NT2/D1 (cell line): ENCODE results near the gene SEMG1.

Experiments used
- DNase-seq: peaks from one replicate; pipeline ENCODE4 v3.0.0-alpha.2; 2011; ENCODE audit warnings: low read depth, low spot score
- H3K27me3 ChIP-seq: 2 replicates; pipeline ENCODE4 v1.6.0; 2011; ENCODE audit warnings: mild to moderate bottlenecking; ENCODE audit not compliant: insufficient read length, insufficient read depth
- H3K36me3 ChIP-seq: 2 replicates; pipeline ENCODE4 v1.6.1; 2011; ENCODE audit warnings: mild to moderate bottlenecking, low read length, mixed read lengths; ENCODE audit not compliant: insufficient read depth, insufficient read length
- H3K4me1 ChIP-seq: 2 replicates; pipeline ENCODE4 v1.5.1; 2011; ENCODE audit not compliant: insufficient read depth, insufficient read length
- H3K4me3 ChIP-seq: 2 replicates; pipeline ENCODE4 v1.5.1; 2011; ENCODE audit warnings: low read depth; ENCODE audit not compliant: insufficient read length
- H3K9ac ChIP-seq: 2 replicates; pipeline ENCODE4 v1.6.0; 2011; ENCODE audit warnings: low read depth; ENCODE audit not compliant: insufficient read length
- H3K9me3 ChIP-seq: 2 replicates; pipeline ENCODE4 v1.5.1; 2011; ENCODE audit warnings: mild to moderate bottlenecking, low read length; ENCODE audit not compliant: insufficient read depth
- SUZ12 ChIP-seq: IDR thresholded peaks from 2 replicates; pipeline ENCODE4 v1.6.1; 2011; ENCODE audit not compliant: insufficient read length, insufficient read depth; ENCODE audit errors: extremely low read depth
- YY1 ChIP-seq: IDR thresholded peaks from 2 replicates; pipeline ENCODE4 v1.6.1; 2011; ENCODE audit not compliant: insufficient read length, insufficient read depth
- ZNF274 ChIP-seq: IDR thresholded peaks from 2 replicates; pipeline ENCODE4 v1.6.1; 2011; ENCODE audit warnings: mild to moderate bottlenecking, low read depth, low read length

The SEMG1 gene

GRCh38 chr20:45248609-45249008 lies 41.8 kb downstream of the SEMG1 start:
- H3K4me1 ChIP-seq = no peaks in the 10 kb centered on the region
- no peak for DNase-seq
- H3K27me3 ChIP-seq = no peaks in the 10 kb centered on the region
- no peaks in the 10 kb centered on the region for H3K9me3 ChIP-seq
- TF ChIP-seq SUZ12 (no peak), YY1 (no peak)
- H3K9ac ChIP-seq = no peak overlapping the region
- no peaks in the 10 kb centered on the region for H3K36me3 ChIP-seq
- no peak overlapping the region for H3K4me3 ChIP-seq

GRCh38 chr20:45251884-45252560 lies 45.2 kb downstream of the SEMG1 start:
- Histone ChIP-seq H3K27me3 (no peaks in the 10 kb centered on the region), H3K9ac (no peak overlapping the region), H3K4me3 (no peak overlapping the region), H3K9me3 (no peaks in the 10 kb centered on the region), H3K4me1 (no peaks in the 10 kb centered on the region), H3K36me3 (no peaks in the 10 kb centered on the region)
- TF ChIP-seq YY1 (no peak), SUZ12 (no peak), ZNF274 (no peak)
- no peak for DNase-seq

DNA sequence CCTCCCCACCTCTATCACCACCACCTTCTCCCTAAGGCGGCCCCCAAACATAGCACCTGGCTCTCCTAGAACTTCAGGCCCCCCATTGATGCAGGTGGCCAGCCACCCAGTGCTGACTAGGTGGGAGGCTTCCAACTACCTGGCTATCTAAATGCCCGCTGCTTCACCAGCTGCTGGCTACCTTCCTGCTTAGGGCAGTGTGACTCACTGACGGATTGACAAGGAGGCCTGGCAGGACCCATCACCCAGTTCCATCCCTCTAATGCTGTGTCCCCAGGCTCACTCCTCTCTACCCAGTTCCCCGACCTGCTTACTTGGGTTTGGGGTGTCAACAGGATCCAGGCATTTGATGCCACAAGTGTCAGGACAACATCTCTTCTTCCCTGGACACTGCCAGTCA lies 46.4 kb downstream of the SEMG1 start:
- TF ChIP-seq SUZ12 (no peak), ZNF274 (no peak), YY1 (no peak)
- H3K27me3 ChIP-seq = no peaks in the 10 kb centered on the region
- DNase-seq = no peak
- H3K4me1 ChIP-seq = no peaks in the 10 kb centered on the region
- no peaks in the 10 kb centered on the region for H3K9me3 ChIP-seq
- H3K9ac ChIP-seq = no peak overlapping the region
- no peak overlapping the region for H3K4me3 ChIP-seq
- no peaks in the 10 kb centered on the region for H3K36me3 ChIP-seq

- DNase-seq = no peak
- no peaks in the 10 kb centered on the region for H3K27me3 ChIP-seq
- no peaks in the 10 kb centered on the region for H3K4me1 ChIP-seq
- no peak within 1 kb of the TSS for H3K9ac ChIP-seq
- no peaks in the 10 kb centered on the region for H3K36me3 ChIP-seq
- no peak within 1 kb of the TSS for H3K4me3 ChIP-seq
- TF ChIP-seq ZNF274 (no peak), SUZ12 (no peak), YY1 (no peak)
- no peaks in the 10 kb centered on the region for H3K9me3 ChIP-seq
Observed at GRCh38 chr20:45254383-45255262, 47.8 kb downstream of the SEMG1 start, which contains the start of gene SLPI. Gene SLPI (minus strand): TSS chr20:45254564. CDS start chr20:45254543, 21 bp downstream.

GRCh38 chr20:45257161-45257560 lies 50.3 kb downstream of the SEMG1 start:
- no peaks in the 10 kb centered on the region for H3K27me3 ChIP-seq
- H3K4me1 ChIP-seq = no peaks in the 10 kb centered on the region
- TF ChIP-seq SUZ12 (no peak), ZNF274 (no peak), YY1 (no peak)
- H3K9ac ChIP-seq = no peak overlapping the region
- DNase-seq = no peak
- H3K4me3 ChIP-seq = no peak overlapping the region
- no peaks in the 10 kb centered on the region for H3K36me3 ChIP-seq
- no peaks in the 10 kb centered on the region for H3K9me3 ChIP-seq

- DNase-seq = no peak
- TF ChIP-seq ZNF274 (no peak), YY1 (no peak), SUZ12 (no peak)
- no peaks in the 10 kb centered on the region for H3K4me1 ChIP-seq
Observed at GRCh38 chr20:45257711-45258110, 50.9 kb downstream of the SEMG1 start.

GRCh38 chr20:45258259-45258658 lies 51.4 kb downstream of the SEMG1 start:
- Histone ChIP-seq H3K36me3 (no peaks in the 10 kb centered on the region), H3K27me3 (no peaks in the 10 kb centered on the region), H3K9ac (no peak overlapping the region), H3K4me3 (no peak overlapping the region), H3K4me1 (no peaks in the 10 kb centered on the region), H3K9me3 (no peaks in the 10 kb centered on the region)
- DNase-seq = no peak
- TF ChIP-seq YY1 = no peak
- TF ChIP-seq ZNF274 = no peak
- TF ChIP-seq SUZ12 = no peak

More at GRCh38 chr20:45257711-45258110, 50.9 kb downstream of the SEMG1 start:
- Histone ChIP-seq H3K4me3 (no peak overlapping the region), H3K36me3 (no peaks in the 10 kb centered on the region), H3K9me3 (no peaks in the 10 kb centered on the region), H3K27me3 (no peaks in the 10 kb centered on the region), H3K9ac (no peak overlapping the region)
